ENCODE data around the gene ZNF10. TPM values are rescaled to one million over a fixed set of nuclear protein-coding genes. Genes with fewer than 3 reads are reported as not detected.

Gene ZNF10
- 6.2 TPM for polyA plus RNA-seq (ENCODE audit: insufficient read length)

GRCh38 chr12:133130038-133130807 lies at the start of gene ZNF10, which contains the start of gene ZNF891:
TSS of gene ZNF10 (plus strand) at chr12:133130627. CDS start at chr12:133144493, 13,866 bp downstream.
TSS of gene ZNF891 (minus strand) at chr12:133130274. CDS start at chr12:133121918, 8,356 bp downstream.
- peak; percentile 95 for DNase-seq

DNA sequence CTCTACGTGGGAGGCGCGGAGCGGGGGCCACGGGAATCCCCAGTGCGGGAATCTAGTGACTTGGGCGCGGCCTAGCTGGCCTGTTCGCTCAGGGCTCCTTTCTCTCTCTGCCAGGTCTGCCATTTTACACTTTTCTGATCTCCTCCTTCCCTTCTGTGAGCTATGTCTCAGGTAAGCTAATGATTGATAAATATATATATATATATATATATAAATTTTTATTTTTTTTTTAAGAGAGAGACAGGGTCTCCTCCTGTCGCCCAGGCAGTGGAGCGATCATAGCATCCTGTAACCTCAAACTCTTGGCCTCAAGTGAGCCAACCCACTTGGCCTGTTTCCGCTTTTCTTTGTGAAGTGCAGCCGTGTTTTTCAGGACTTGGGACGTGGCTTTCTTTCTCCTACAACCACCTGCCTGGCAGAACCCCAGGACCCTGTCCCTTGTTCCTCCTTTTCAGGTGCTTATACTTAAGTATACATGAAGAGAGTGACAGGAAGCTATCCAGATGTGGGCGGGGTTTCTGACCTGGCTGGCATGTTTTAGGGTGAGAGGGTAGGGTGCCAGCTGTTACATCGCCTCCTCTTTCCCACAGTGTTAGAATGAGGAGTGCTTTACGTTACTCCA lies 49.2 kb upstream of the ZNF10 start:
- DNase-seq: peak; percentile 11

DNA sequence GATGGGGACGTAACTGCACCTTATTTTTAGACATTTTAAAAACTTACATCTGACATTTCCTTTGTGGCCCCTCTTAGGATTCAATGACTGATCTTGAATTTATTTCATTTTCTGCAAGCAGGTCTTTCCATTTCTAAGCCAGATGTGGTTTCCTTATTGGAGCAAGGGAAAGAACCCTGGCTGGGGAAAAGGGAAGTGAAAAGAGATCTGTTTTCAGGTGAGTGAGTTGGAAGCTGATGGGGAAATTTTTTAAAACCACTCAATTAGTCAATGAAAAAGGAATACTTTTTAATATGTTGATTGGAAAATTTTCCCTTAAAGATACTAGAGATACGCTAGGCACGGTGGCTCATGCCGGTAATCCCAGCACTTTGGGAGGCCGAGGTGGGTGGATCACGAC lies 47.1 kb upstream of the ZNF10 start:
- DNase-seq: no peak

- DNase-seq: no peak
These were observed 24.8 kb upstream of the ZNF10 start for GRCh38 chr12:133105620-133106019.

- DNase-seq: no peak
These were observed 24.2 kb upstream of the ZNF10 start for GRCh38 chr12:133106253-133106652.

DNA sequence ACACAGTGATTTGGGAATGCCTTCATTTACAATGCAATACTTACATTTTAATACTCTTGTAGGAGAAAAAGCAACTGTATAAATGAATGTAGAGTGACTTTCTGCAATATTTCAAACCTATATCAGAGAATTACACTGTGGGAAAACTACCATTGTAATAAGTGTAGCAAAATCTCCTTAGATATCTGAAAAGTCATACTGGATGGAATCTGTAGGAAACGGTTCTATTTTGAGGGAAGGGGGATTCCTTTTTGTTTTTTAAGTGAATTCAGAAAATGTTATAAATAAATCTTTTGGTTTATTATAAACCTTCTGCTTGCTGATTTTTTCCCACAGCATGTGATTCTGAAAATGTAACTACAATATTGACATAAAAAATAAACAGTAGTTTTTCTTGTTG lies 23.3 kb upstream of the ZNF10 start:
- DNase-seq: no peak

DNA sequence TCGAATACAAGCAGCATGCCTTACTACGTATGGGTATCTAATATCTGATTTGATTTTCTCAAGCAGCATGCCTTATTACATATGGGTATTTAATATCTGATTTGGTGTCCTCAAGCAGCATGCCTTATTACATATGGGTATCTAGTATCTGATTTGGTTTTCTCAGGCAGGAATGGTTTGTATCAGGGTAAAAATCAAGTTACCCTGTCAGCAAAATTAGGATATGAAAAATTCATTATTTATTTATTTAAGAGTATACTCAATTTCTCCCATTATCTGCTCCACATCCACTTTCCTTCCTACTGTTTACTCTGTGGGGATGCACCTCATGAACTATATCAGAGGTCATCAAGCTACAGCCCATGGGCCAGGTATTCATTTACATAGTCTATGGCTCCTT lies 22.3 kb upstream of the ZNF10 start:
- DNase-seq: no peak

GRCh38 chr12:133120385-133121191 lies 9.8 kb upstream of the ZNF10 start:
- no peak for DNase-seq

DNA sequence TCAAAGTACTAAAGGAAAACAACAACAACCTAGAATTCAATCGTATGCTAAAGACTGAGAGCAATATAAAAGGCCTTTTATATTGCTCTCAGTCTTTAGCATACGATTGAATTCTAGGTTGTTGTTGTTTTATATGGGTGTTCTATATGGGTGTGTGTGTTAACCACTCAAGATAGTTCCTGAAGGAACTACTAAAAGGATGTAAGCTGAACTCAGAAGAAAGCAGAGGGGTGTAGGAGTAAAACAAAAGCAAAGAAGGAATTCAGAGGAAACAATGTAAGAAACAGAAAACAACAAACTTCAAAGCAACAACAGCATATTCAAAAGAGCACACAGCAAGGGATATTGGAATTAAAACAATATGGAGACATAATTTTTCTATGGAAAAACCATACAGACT lies 5.8 kb upstream of the ZNF10 start:
- DNase-seq: no peak

- DNase-seq: no peak
These were observed 924 bp upstream of the ZNF10 start for GRCh38 chr12:133129368-133130037.

- DNase-seq: no peak
These were observed 341 bp downstream of the ZNF10 start for GRCh38 chr12:133130808-133131128.

DNA sequence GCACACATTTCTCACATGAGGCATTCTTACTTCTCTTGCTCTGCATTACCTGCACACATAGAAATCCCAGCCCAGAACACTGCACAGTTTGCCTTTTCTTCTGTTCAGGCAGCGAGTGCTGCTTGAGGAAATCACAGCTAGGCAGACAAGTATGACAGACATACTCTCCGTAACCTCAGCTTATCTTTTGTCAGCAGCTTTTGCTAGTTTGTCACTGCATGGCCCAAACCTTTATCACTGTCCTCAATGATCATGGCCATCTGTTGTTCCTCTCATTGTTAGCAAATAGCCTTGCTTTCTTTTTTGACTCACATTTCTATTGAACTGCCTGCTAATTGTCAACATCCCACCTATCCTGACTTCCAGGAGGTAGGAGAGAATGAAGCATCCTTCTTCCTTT lies 5.3 kb downstream of the ZNF10 start:
- DNase-seq: no peak

DNA sequence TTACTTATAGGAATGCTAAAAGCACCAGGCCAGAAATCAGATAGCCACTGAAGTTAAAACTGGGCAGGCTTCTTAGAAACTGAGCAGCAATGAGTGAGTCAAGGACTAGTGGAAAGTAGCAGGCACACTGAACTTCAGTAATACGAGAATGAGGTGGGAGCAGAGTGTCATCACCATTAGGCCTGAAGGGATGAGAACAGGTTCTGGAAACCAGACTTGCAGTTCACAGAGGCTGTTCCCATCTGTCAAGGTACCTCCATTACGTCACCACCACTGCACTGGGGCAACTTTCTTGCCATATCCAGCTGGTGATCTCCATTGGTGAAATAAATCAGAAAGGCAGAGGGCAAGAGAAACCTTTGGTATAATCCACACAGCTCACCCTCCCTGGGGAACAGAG lies 15.6 kb downstream of the ZNF10 start:
- no peak for DNase-seq

GRCh38 chr12:133156125-133156690 lies 25.8 kb downstream of the ZNF10 start:
- DNase-seq: no peak

DNA sequence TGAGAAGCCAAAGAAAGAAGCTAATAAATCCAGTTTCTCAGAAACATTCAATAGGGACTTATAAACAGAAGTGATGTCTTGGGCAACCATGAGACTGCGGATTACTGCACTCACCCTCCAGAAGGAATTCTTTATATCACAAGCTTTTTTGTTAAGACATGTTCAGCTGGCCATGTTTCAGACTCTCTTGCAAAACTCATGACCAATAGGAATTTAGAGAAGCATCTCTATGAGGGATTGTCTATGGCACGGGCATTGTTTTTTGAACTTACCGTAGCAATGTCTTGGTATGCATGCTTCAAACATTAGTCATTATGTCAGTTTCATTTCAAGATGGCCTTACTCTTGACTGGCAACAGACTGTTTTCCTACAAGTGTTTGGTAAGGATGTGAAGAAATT lies 35.3 kb downstream of the ZNF10 start:
- DNase-seq: no peak

DNA sequence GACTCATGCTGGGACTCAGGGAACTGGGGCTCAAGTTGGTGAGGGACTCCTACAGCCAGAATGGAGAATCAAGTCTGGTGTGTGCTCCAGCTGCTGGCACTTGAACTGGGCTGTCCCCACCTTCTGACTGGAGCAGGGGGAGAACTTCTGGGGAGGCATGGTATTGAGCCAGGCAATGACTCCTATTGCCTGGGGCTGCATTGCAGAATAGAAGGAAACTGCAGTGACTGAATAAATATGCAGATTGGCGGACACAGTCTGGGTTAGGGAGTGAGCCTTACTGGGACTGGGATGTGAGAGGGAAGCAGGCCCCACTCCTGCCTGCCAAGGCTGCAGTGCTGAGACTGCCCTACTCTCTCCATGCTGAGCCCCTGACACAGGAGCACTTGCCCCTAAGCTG lies 42.1 kb downstream of the ZNF10 start:
- DNase-seq: no peak

GRCh38 chr12:133174901-133175300 lies 44.5 kb downstream of the ZNF10 start:
- no peak for DNase-seq

GRCh38 chr12:133180669-133181068 lies 50.2 kb downstream of the ZNF10 start:
- DNase-seq: no peak

- peak; percentile 91 for DNase-seq
These were observed 51.0 kb downstream of the ZNF10 start, which contains the start of gene ZNF268 for GRCh38 chr12:133181238-133181959. TSS of gene ZNF268 (plus strand) at chr12:133181495. CDS start at chr12:133181998, 503 bp downstream.

DNA sequence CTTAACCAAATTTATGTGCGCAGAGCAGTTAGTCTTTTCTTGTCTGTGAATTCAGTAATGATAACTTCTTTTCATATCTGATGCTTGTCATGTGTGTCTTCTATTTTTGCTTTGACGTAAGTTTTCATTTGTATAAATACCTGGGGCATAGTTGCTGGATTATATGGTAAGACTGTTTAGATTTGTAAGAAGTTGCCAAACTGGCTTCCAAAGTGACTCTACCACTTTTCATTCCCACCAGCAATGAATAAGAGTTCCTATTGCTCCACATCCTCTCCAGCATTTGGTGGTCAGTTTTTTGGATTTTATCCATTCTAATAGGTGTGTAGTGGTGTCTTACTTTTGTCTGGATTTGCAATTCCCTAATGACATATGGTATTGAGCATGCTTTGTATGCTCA lies 59.7 kb downstream of the ZNF10 start:
- no peak for DNase-seq

DNA sequence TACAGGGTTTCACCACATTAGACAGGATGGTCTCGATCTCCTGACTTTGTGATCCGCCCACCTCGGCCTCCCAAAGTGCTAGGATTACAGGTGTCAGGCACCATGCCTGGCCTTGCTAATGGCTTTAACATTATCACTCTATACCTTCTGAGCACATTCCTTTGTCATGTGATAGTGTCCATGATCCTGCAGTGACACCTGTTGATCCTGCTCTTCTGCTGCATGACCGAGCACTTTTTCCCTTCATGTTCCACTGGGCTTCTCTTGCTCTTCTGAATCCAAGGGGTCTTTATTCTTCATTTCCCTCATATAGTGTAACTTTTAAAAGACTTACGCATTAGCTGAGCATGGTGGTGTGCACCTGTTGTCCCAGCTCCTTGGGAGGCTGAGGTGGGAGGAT lies 62.4 kb downstream of the ZNF10 start:
- no peak for DNase-seq

DNA sequence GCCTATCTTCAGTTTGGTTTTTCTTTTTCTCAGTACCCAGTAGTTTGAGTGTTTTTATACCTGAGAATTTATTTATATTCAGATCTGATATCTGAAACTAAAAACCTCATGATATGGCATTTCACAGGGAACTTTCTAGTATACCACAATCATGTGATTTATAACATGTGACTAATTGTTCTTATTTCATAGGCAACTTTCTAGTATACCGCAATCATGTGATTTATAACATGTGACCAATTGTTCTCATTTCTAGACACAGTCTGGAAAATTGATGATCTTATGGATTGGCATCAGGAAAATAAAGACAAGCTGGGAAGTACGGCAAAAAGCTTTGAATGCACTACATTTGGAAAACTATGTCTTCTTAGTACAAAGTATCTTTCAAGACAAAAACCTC lies 71.5 kb downstream of the ZNF10 start:
- no peak for DNase-seq

Data from hindlimb muscle (tissue), 1 donor.